GM13977 (cell line): ENCODE data around the gene GNG5.
A peak's percentile ranks its signal among the peaks of the same experiment; 100 is the strongest.
"Not testable (repeated sequence)": the region's sequence is repeated elsewhere in the genome, so short reads cannot be mapped to it uniquely, and the experiment has no call there.

Experiments
- DNase-seq: peaks from one replicate; pipeline ENCODE4 v3.0.0; 2012; ENCODE audit warnings: low spot score
- CTCF ChIP-seq: IDR thresholded peaks from 2 replicates; pipeline ENCODE4 v1.5.1; 2012; ENCODE audit warnings: mild to moderate bottlenecking, control low read depth; ENCODE audit not compliant: insufficient read depth; ENCODE audit errors: extremely low read depth, missing control alignments
- in situ Hi-C: fragments of 300-500 bp; cut with MboI; formaldehyde crosslinking; loops from one replicate; pipeline ENCODE4 v1.12.0; 2022; ENCODE audit warnings: low sequenced_read_pairs, low pct_unique_long_range_greater_than_20kb, mixed read lengths, inconsistent platforms; ENCODE audit not compliant: unreplicated experiment

The GNG5 gene

GRCh38 chr1:84478876-84479868 is 27.2 kb downstream of the GNG5 start, which contains the start of gene RPF1:
RPF1 (plus strand) TSS chr1:84479266; CDS start chr1:84479282, 16 bp downstream.
- in situ Hi-C loops = no loop called here
- peak; percentile 6 for TF ChIP-seq CTCF
- DNase-seq = peak; percentile 75

GRCh38 chr1:84476225-84476624 is 30.2 kb downstream of the GNG5 start:
- in situ Hi-C loops = no loop called here
- no peak for DNase-seq
- TF ChIP-seq CTCF = no peak

- no peak for TF ChIP-seq CTCF
- in situ Hi-C loops = no loop called here
- no peak for DNase-seq
Measured at GRCh38 chr1:84467298-84467697, 39.1 kb downstream of the GNG5 start.

- no peak for TF ChIP-seq CTCF
- in situ Hi-C loops = no loop called here
- DNase-seq = no peak
Measured at GRCh38 chr1:84462118-84462517, 44.3 kb downstream of the GNG5 start.

- DNase-seq = no peak
- no peak for TF ChIP-seq CTCF
- in situ Hi-C loops = no loop called here
Measured at GRCh38 chr1:84452436-84452835, 53.9 kb downstream of the GNG5 start.

GRCh38 chr1:84450910-84451309 is 55.5 kb downstream of the GNG5 start:
- in situ Hi-C loops = no loop called here
- no peak for TF ChIP-seq CTCF
- no peak for DNase-seq

GRCh38 chr1:84448704-84449103 is 57.7 kb downstream of the GNG5 start:
- in situ Hi-C loops, DNase-seq: not testable (repeated sequence)
